PFSK-1 (cell line): ENCODE measurements around the gene ANO10.

Source experiments
- POLR2AphosphoS5 ChIP-seq: IDR thresholded peaks from 2 replicates; pipeline ENCODE4 v1.6.1; 2012; ENCODE audit warnings: low read depth, mild to moderate bottlenecking, control low read depth, low read length, moderate library complexity
- SIN3A ChIP-seq: IDR thresholded peaks from 2 replicates; pipeline ENCODE4 v1.6.1; 2012; ENCODE audit warnings: mild to moderate bottlenecking, low read length, moderate library complexity, borderline replicate concordance; ENCODE audit not compliant: insufficient read depth
- TAF1 ChIP-seq: IDR thresholded peaks from 2 replicates; pipeline ENCODE4 v1.6.1; 2012; ENCODE audit warnings: low read length, control low read depth, borderline replicate concordance; ENCODE audit not compliant: insufficient read depth
- TF ChIP-seq, protein P1 (sequence below), 2 experiments: IDR thresholded peaks; 2 replicates each; pipeline versions ENCODE4 v1.6.1 to v1.8.0; 2011 to 2012; ENCODE audit warnings: low read depth in 2 of 2, low read length in 2 of 2, control low read depth in 1 of 2, inconsistent platforms in 1 of 2, mild to moderate bottlenecking in 1 of 2, moderate library complexity in 1 of 2; ENCODE audit not compliant: insufficient read depth in 1 of 2

DNA sequence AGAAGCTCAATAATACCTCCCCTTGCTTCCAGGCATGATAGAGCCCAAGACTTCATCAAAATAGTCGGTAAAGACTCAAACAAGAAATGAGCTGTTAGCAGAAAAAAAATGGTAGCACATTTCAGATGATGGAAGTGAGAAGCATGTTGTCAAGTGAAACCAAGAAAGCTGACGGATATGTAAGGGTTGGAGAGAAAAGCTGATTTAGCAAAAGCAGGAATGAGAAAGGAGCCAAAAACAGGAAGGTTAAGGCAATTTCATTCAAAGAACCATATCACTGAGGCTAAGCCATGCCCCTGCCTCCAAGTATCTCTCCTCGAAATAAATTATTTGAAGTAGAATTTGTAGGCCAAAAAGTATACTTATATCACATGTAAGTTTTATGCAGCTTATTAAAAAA, 88.8 kb downstream of the ANO10 start:
- TF ChIP-seq TAF1 (no peak), POLR2AphosphoS5 (no peak), SIN3A (no peak)
- TF ChIP-seq, protein P1, sequence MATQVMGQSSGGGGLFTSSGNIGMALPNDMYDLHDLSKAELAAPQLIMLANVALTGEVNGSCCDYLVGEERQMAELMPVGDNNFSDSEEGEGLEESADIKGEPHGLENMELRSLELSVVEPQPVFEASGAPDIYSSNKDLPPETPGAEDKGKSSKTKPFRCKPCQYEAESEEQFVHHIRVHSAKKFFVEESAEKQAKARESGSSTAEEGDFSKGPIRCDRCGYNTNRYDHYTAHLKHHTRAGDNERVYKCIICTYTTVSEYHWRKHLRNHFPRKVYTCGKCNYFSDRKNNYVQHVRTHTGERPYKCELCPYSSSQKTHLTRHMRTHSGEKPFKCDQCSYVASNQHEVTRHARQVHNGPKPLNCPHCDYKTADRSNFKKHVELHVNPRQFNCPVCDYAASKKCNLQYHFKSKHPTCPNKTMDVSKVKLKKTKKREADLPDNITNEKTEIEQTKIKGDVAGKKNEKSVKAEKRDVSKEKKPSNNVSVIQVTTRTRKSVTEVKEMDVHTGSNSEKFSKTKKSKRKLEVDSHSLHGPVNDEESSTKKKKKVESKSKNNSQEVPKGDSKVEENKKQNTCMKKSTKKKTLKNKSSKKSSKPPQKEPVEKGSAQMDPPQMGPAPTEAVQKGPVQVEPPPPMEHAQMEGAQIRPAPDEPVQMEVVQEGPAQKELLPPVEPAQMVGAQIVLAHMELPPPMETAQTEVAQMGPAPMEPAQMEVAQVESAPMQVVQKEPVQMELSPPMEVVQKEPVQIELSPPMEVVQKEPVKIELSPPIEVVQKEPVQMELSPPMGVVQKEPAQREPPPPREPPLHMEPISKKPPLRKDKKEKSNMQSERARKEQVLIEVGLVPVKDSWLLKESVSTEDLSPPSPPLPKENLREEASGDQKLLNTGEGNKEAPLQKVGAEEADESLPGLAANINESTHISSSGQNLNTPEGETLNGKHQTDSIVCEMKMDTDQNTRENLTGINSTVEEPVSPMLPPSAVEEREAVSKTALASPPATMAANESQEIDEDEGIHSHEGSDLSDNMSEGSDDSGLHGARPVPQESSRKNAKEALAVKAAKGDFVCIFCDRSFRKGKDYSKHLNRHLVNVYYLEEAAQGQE (IDR thresholded peaks at IDR 0.05; ENCODE audit: insufficient read depth in 1 of 2, low read depth in 2 of 2, low read length in 2 of 2) = no peak
